IMR-90 (cell line): Measurements from ENCODE around the gene EDIL3. TPM values are rescaled to one million over a fixed set of nuclear protein-coding genes. Genes with fewer than 3 reads are reported as not detected.

ENCODE experiments used
- ATAC-seq: fragments of 200-7000 bp; cut with Tn5 transposase; 2 replicates; pipeline ENCODE4 v1.9.1; 2020; ENCODE audit warnings: low read depth, mild to moderate bottlenecking, moderate library complexity
- BruUV-seq: library from RNA; stranded (reverse); fragments of 400-500 nt; replicated peaks from 2 replicates; lab custom pipeline; 2021; lab: Mats Ljungman, UMichigan
- CTCF ChIA-PET: fragments of 300-600 bp; formaldehyde crosslinking; extraction: SDS; loops from one replicate; lab custom pipeline; 2021; ENCODE audit warnings: antibody characterized with exemption; lab: Yijun Ruan, JAX
- POLR2A ChIA-PET: fragments of 300-600 bp; sonication (Branson Sonifier 250); formaldehyde crosslinking; loops from one replicate; lab custom pipeline; 2022; ENCODE audit warnings: antibody characterized with exemption; ENCODE audit not compliant: unreplicated experiment; lab: Charles Lee
- DNase-seq: peaks from one replicate; pipeline ENCODE4 v3.0.0; 2013
- H2AFZ ChIP-seq: replicated peaks from 2 replicates; pipeline ENCODE3; 2013; ENCODE audit warnings: low read length, mild to moderate bottlenecking; ENCODE audit not compliant: poor library complexity
- H2AK5ac ChIP-seq: 2 replicates; pipeline ENCODE4 v1.6.1; 2013; ENCODE audit warnings: low read depth, low read length, inconsistent platforms
- H2AK9ac ChIP-seq: replicated peaks from 2 replicates; pipeline ENCODE3; 2013; ENCODE audit warnings: mild to moderate bottlenecking, low read depth, low read length, moderate library complexity; ENCODE audit not compliant: poor library complexity
- H2BK120ac ChIP-seq: 2 replicates; pipeline ENCODE4 v1.6.1; 2013; ENCODE audit warnings: low read depth, low read length, inconsistent platforms
- H2BK15ac ChIP-seq: 3 replicates; pipeline ENCODE4 v1.6.1; 2013; ENCODE audit warnings: low read depth, low read length, inconsistent platforms
- H2BK20ac ChIP-seq: 2 replicates; pipeline ENCODE4 v1.6.1; 2013; ENCODE audit warnings: low read depth, mild to moderate bottlenecking, inconsistent platforms, low read length, moderate library complexity
- H2BK5ac ChIP-seq: 2 replicates; pipeline ENCODE4 v1.6.1; 2013; ENCODE audit warnings: mild to moderate bottlenecking, low read depth, low read length, inconsistent platforms; ENCODE audit not compliant: poor library complexity, severe bottlenecking
- H3K14ac ChIP-seq: replicated peaks from 2 replicates; pipeline ENCODE4 v1.6.1; 2013; ENCODE audit warnings: low read depth, low read length, inconsistent platforms
- H3K18ac ChIP-seq: 2 replicates; pipeline ENCODE4 v1.6.1; 2013; ENCODE audit warnings: low read depth, low read length, control low read depth
- H3K23ac ChIP-seq: 2 replicates; pipeline ENCODE4 v1.6.1; 2013; ENCODE audit warnings: low read depth, low read length, inconsistent platforms
- H3K27ac ChIP-seq: 2 replicates; pipeline ENCODE4 v1.5.1; 2013; ENCODE audit warnings: mild to moderate bottlenecking, control low read depth, low read length; ENCODE audit not compliant: insufficient read depth
- H3K27me3 ChIP-seq: 2 replicates; pipeline ENCODE4 v1.6.1; 2013; ENCODE audit warnings: low read length; ENCODE audit not compliant: control insufficient read depth, insufficient read depth
- H3K36me3 ChIP-seq: 2 replicates; pipeline ENCODE4 v1.6.1; 2013; ENCODE audit warnings: low read length, mixed read lengths; ENCODE audit not compliant: control insufficient read depth, insufficient read depth
- H3K4ac ChIP-seq: 2 replicates; pipeline ENCODE4 v1.6.1; 2013; ENCODE audit warnings: low read depth, low read length, inconsistent platforms
- H3K4me1 ChIP-seq: 2 replicates; pipeline ENCODE4 v1.6.1; 2013; ENCODE audit warnings: low read length, mixed read lengths; ENCODE audit not compliant: control insufficient read depth, insufficient read depth
- H3K4me2 ChIP-seq: 2 replicates; pipeline ENCODE4 v1.6.1; 2013; ENCODE audit warnings: low read depth, mild to moderate bottlenecking, control low read depth, low read length, moderate library complexity
- H3K4me3 ChIP-seq: 2 replicates; pipeline ENCODE4 v1.5.1; 2013; ENCODE audit warnings: low read depth, mild to moderate bottlenecking, control low read depth, low read length, moderate library complexity; ENCODE audit not compliant: insufficient read depth
- H3K56ac ChIP-seq: 2 replicates; pipeline ENCODE4 v1.6.1; 2013; ENCODE audit warnings: low read length, inconsistent platforms; ENCODE audit not compliant: insufficient read depth; ENCODE audit errors: extremely low read depth
- H3K79me1 ChIP-seq, 2 experiments: 2 replicates each; pipeline ENCODE4 v1.6.1; 2013; ENCODE audit warnings: low read length in 2 of 2, inconsistent platforms in 1 of 2, low read depth in 1 of 2
- H3K9ac ChIP-seq: 2 replicates; pipeline ENCODE4 v1.6.1; 2013; ENCODE audit warnings: low read depth, low read length, control low read depth
- H3K9me1 ChIP-seq: 2 replicates; pipeline ENCODE4 v1.6.1; 2013; ENCODE audit warnings: low read length, inconsistent platforms; ENCODE audit not compliant: insufficient read depth
- H3K9me3 ChIP-seq: 2 replicates; pipeline ENCODE4 v1.6.1; 2013; ENCODE audit warnings: low read length; ENCODE audit not compliant: control insufficient read depth, insufficient read depth
- H4K20me1 ChIP-seq: 2 replicates; pipeline ENCODE4 v1.6.1; 2013; ENCODE audit warnings: low read length, inconsistent platforms; ENCODE audit not compliant: insufficient read depth
- H4K5ac ChIP-seq: 2 replicates; pipeline ENCODE4 v1.6.1; 2013; ENCODE audit warnings: mild to moderate bottlenecking, low read depth, low read length, control low read depth
- H4K8ac ChIP-seq, 2 experiments: 2 replicates each; pipeline ENCODE4 v1.6.1; 2013; ENCODE audit warnings: low read depth in 2 of 2, low read length in 2 of 2, control low read depth in 1 of 2, inconsistent platforms in 1 of 2
- H4K91ac ChIP-seq: 2 replicates; pipeline ENCODE4 v1.6.1; 2013; ENCODE audit warnings: low read depth, low read length, inconsistent platforms; ENCODE audit not compliant: insufficient read depth
- BHLHE40 ChIP-seq: fragments of 150-350 bp; IDR thresholded peaks from 2 replicates; pipeline ENCODE4 v1.6.1; 2016; ENCODE audit warnings: mild to moderate bottlenecking, low read depth, low read length
- CEBPB ChIP-seq: IDR thresholded peaks from 2 replicates; pipeline ENCODE4 v1.6.1; 2012; ENCODE audit warnings: low read depth, low read length, improper control_type of control experiment
- CHD1 ChIP-seq: IDR thresholded peaks from 2 replicates; pipeline ENCODE4 v1.6.1; 2012; ENCODE audit warnings: low read depth, low read length, improper control_type of control experiment
- FOS ChIP-seq: fragments of 150-350 bp; IDR thresholded peaks from 2 replicates; pipeline ENCODE4 v1.6.1; 2016; ENCODE audit warnings: low read depth, low read length
- MAFK ChIP-seq: IDR thresholded peaks from 2 replicates; pipeline ENCODE4 v1.6.1; 2012; ENCODE audit warnings: low read depth, low read length, improper control_type of control experiment
- MXI1 ChIP-seq: IDR thresholded peaks from 2 replicates; pipeline ENCODE4 v1.6.1; 2012; ENCODE audit warnings: low read depth, mild to moderate bottlenecking, low read length, moderate library complexity, borderline replicate concordance
- RCOR1 ChIP-seq: IDR thresholded peaks from 2 replicates; pipeline ENCODE4 v1.6.1; 2012; ENCODE audit warnings: mild to moderate bottlenecking, low read length, improper control_type of control experiment; ENCODE audit not compliant: insufficient replicate concordance
- RFX5 ChIP-seq: IDR thresholded peaks from 2 replicates; pipeline ENCODE4 v1.8.0; 2012; ENCODE audit warnings: low read depth, mild to moderate bottlenecking, low read length, moderate library complexity
- SMC3 ChIP-seq: fragments of 150-350 bp; IDR thresholded peaks from 2 replicates; pipeline ENCODE4 v1.6.1; 2016; ENCODE audit warnings: low read depth, mild to moderate bottlenecking, antibody characterized with exemption, low read length, moderate library complexity
- USF2 ChIP-seq: fragments of 150-350 bp; IDR thresholded peaks from 2 replicates; pipeline ENCODE4 v1.6.1; 2017; ENCODE audit warnings: mild to moderate bottlenecking, antibody characterized with exemption, low read length, low read depth
- WGBS, 2 experiments: methylation state at CpG; one replicate each; pipeline versions ENCODE4 v1.1.5 to v1.1.7; 2013; ENCODE audit warnings: missing lambda C conversion rate in 2 of 2; ENCODE audit not compliant: insufficient read length in 1 of 2; ENCODE audit errors: extremely low coverage in 2 of 2; 5-methylcytosine and 5-hydroxymethylcytosine counted together
- dilution Hi-C: fragments of 300-500 bp; cut with HindIII; formaldehyde crosslinking; loops from one replicate; pipeline ENCODE4 v1.14.3; 2018; ENCODE audit warnings: low sequenced_read_pairs; ENCODE audit not compliant: unreplicated experiment
- in situ Hi-C: fragments of 300-500 bp; cut with MboI; formaldehyde crosslinking; loops from 3 replicates; pipeline ENCODE4 v1.14.3; 2019; ENCODE audit warnings: low sequenced_read_pairs, inconsistent platforms, mixed read lengths
- intact Hi-C: fragments of 100-400 bp; cut with micrococcal nuclease; formaldehyde crosslinking; loops from 2 replicates; pipeline ENCODE4 v1.10.0; 2022
- polyA plus RNA-seq, 3 experiments: library from polyadenylated mRNA; depleted of rRNA; stranded (reverse); fragments of >200 nt; gene quantifications; 2 replicates each; pipeline ENCODE4 v1.2.3, GENCODE V29; 2012; ENCODE audit warnings: low replicate concordance in 1 of 3
- total RNA-seq: library from RNA; depleted of rRNA; stranded (reverse); fragments of >200 nt; gene quantifications from 2 replicates; pipeline ENCODE4 v1.2.3, GENCODE V29; 2012
- TF ChIP-seq, protein P1 (sequence below): fragments of 150-350 bp; IDR thresholded peaks from 2 replicates; pipeline ENCODE4 v1.6.1; 2016; ENCODE audit warnings: low read depth, mild to moderate bottlenecking, low read length, moderate library complexity, borderline replicate concordance

Gene EDIL3
- total and polyA plus RNA-seq, 2 of the 4 experiments (the other 2 are of a cell fraction) = 55.5 to 82.8 TPM

DNA sequence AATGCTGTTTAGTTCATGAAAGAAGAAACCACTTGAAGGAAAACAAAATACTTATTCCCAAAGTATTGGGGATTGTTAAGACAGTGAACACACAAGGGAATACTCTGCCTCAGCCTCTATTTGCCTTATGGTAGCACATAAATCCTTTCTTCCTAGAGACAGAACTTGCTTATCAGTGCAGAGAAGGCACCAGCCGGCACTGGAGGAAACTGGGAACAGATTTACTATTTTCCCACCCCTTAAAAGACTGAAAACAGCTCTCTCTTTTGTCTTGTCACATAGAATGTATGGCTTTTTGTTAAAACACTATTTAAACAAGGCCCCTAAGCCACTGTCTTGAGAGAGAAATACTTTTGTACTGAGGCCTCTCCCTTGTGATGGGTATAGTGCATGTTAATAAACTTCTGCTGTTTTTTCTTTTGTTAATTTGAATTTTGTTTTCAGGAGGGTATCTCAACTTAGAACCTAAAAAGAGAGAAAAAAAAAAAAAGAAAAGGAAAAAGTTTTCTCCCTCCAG, 40.7 kb upstream of the EDIL3 start:
- Histone ChIP-seq H4K91ac (no peak overlapping the region), H3K4ac (no peak overlapping the region), H2BK15ac (no peak overlapping the region), H3K9me1 (no peaks in the 10 kb centered on the region), H3K14ac (no peak overlapping the region; the same call in 1 of the 2 replicates), H2AFZ (no peak overlapping the region), H3K9ac (no peak overlapping the region), H3K79me1 (no peaks in the 10 kb centered on the region), H4K8ac (no peak overlapping the region), H3K56ac (no peak overlapping the region; the same call in 1 of the 2 replicates), H3K18ac (no peak overlapping the region), H3K23ac (no peak overlapping the region), H2BK5ac (no peak overlapping the region), H4K20me1 (no peaks in the 10 kb centered on the region), H4K5ac (no peak overlapping the region), H2BK120ac (no peak overlapping the region), H3K36me3 (no peaks in the 10 kb centered on the region), H3K27me3 (no peaks in the 10 kb centered on the region), H3K4me1 (no peaks in the 10 kb centered on the region), H3K27ac (no peak overlapping the region), H3K4me3 (no peak overlapping the region), H2AK9ac (no peak overlapping the region), H3K4me2 (no peak overlapping the region), H2BK20ac (no peak overlapping the region), H3K9me3 (no peaks in the 10 kb centered on the region), H2AK5ac (no peak overlapping the region)
- TF ChIP-seq RCOR1 (no peak), FOS (no peak), BHLHE40 (no peak), CHD1 (no peak), MXI1 (no peak), MAFK (no peak), RFX5 (no peak), CEBPB (no peak), SMC3 (no peak), USF2 (no peak)
- TF ChIP-seq, protein P1, sequence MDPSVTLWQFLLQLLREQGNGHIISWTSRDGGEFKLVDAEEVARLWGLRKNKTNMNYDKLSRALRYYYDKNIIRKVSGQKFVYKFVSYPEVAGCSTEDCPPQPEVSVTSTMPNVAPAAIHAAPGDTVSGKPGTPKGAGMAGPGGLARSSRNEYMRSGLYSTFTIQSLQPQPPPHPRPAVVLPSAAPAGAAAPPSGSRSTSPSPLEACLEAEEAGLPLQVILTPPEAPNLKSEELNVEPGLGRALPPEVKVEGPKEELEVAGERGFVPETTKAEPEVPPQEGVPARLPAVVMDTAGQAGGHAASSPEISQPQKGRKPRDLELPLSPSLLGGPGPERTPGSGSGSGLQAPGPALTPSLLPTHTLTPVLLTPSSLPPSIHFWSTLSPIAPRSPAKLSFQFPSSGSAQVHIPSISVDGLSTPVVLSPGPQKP = no peak
- ATAC-seq (no peak), DNase-seq (no peak)
- dilution Hi-C loops (no loop called here), intact Hi-C loops (no loop called here), in situ Hi-C loops (no loop called here)
- ChIA-PET POLR2A (no interaction called here), CTCF (no interaction called here)
- no CpG with 5 or more reads among the region's 1 CpG for WGBS, 2 experiments
- no TSS peak for BruUV-seq
